Breast epithelium (tissue), 3 donors: ENCODE measurements around the gene CRTC1.

Experiments used
- POLR2A ChIP-seq: fragments of 450-650 bp; IDR thresholded peaks from one replicate; pipeline ENCODE4 v1.6.1; 2016; ENCODE audit warnings: antibody characterized with exemption, mild to moderate bottlenecking, moderate library complexity
- POLR2AphosphoS5 ChIP-seq, 3 donors: sonication (generic); formaldehyde crosslinking; IDR thresholded peaks; one replicate each; pipeline ENCODE4 v1.6.1; 2017; ENCODE audit warnings: antibody characterized with exemption in 3 of 3
- TF ChIP-seq, protein P1 (sequence below), 3 donors: fragments of 450-650 bp; IDR thresholded peaks; one replicate each; pipeline ENCODE4 v1.5.1; 2016 to 2017; ENCODE audit warnings: antibody characterized with exemption in 3 of 3, mild to moderate bottlenecking in 3 of 3, moderate library complexity in 3 of 3

DNA sequence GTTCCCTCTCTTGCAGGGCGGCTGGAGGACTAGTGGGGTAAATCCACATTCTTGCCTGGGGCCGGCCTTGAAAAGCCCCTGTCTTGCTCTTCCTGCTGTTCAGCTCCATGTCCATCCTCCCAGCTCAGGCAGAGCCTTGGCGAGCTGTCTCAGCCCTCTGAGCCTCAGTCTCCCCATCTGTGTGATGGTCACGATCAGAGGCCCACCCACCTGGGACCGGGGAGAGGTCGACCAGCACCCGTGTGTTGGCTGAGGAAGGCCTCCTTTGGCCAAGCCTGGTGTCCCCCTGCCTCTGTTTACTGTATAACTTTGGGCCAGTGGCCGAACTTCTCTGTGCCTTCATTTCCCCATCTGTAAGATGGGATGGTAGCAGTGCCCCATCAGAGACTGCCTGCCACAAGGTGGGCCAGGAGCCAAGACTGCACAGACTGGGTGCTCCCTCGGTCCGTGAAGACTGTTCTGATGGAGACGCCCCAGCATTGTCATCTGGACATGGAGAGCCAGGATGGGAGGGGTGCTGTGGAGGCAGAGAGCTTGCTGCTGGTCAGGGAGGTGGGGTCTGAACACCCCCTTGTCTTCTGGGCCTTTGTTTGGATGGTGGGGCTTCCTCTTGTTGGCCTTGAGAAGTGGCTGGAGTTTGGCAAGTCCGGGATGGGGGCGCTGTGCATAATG is 28.2 kb upstream of the CRTC1 start:
- TF ChIP-seq, protein P1, sequence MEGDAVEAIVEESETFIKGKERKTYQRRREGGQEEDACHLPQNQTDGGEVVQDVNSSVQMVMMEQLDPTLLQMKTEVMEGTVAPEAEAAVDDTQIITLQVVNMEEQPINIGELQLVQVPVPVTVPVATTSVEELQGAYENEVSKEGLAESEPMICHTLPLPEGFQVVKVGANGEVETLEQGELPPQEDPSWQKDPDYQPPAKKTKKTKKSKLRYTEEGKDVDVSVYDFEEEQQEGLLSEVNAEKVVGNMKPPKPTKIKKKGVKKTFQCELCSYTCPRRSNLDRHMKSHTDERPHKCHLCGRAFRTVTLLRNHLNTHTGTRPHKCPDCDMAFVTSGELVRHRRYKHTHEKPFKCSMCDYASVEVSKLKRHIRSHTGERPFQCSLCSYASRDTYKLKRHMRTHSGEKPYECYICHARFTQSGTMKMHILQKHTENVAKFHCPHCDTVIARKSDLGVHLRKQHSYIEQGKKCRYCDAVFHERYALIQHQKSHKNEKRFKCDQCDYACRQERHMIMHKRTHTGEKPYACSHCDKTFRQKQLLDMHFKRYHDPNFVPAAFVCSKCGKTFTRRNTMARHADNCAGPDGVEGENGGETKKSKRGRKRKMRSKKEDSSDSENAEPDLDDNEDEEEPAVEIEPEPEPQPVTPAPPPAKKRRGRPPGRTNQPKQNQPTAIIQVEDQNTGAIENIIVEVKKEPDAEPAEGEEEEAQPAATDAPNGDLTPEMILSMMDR (IDR thresholded peaks at IDR 0.05) = no peak
- TF ChIP-seq POLR2A (no peak), POLR2AphosphoS5 (IDR thresholded peaks at IDR 0.05) (no peak)
